HG03139 (cell line): ENCODE results near the gene ATP9B.
"Not testable (repeated sequence)": the region's sequence is repeated elsewhere in the genome, so short reads cannot be mapped to it uniquely, and the experiment has no call there.

Experiments used
- ATAC-seq: cut with Tn5 transposase; IDR thresholded peaks from one replicate; pipeline ENCODE4 v1.9.1; 2021; ENCODE audit not compliant: unreplicated experiment

Gene ATP9B

GRCh38 chr18:79322441-79322840 lies 253.2 kb downstream of the ATP9B start:
- ATAC-seq: no peak

DNA sequence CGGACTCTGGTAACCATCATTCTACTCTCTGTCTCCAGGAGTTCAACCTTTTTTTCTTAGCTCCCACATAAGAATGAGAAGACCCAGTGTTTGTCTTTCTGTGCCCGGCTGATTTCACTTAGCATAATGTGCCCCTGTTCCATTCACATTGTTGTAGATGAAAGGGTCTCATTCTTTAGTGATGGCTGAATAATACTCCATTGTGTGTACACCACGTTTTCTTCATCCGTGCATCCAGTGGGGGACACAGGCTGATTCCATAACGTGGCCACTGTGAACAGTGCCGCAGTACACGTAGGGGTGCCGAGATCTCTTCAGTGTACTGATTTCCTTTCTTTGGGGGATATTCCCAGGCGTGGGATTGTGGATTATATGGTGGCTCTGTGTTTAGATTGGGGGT lies 254.3 kb downstream of the ATP9B start:
- ATAC-seq: no peak

DNA sequence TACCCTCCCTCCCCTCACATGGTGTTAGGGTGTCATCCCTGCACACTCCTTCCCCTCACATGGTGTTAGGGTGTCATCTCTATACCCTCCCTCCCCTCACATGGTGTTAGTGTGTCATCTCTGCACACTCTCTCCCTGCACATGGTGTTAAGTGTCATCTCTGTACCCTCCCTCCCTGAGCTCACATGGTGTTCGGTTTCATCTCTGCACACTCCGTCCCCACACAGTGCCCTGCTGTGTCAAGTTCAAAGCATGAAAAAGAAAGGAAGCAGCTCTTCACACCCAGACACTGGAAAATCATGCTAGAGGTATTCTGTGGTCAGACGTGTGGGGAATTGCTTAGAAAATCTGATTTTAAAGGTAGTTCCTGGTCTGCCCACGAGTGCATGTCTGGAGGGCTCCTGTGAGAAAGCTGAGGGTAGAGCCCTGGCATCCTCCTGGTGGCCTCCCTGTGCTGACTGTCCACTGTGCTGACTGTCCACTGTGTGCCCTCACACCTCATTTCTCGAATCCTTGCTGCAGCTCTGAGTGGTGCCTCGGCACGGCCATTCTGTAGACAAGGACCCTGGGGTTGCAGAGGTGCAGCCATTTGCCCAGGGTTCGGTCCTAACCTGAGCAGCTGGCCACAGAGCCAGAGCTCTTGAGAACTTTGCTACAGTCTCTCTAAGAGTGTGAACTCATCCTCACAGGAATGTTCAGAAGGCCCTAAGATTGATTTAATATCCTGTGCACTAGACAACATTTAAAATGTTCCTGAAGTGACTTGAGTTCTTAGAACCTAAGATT lies 257.4 kb downstream of the ATP9B start:
- no peak for ATAC-seq

- no peak for ATAC-seq
Observed at GRCh38 chr18:79327199-79327721, 258.1 kb downstream of the ATP9B start.

GRCh38 chr18:79327915-79328314 lies 258.7 kb downstream of the ATP9B start:
- ATAC-seq: not testable (repeated sequence)

- no peak for ATAC-seq
Observed at GRCh38 chr18:79328887-79329286, 259.7 kb downstream of the ATP9B start.

- ATAC-seq: no peak
Observed at GRCh38 chr18:79329786-79330185, 260.6 kb downstream of the ATP9B start.

DNA sequence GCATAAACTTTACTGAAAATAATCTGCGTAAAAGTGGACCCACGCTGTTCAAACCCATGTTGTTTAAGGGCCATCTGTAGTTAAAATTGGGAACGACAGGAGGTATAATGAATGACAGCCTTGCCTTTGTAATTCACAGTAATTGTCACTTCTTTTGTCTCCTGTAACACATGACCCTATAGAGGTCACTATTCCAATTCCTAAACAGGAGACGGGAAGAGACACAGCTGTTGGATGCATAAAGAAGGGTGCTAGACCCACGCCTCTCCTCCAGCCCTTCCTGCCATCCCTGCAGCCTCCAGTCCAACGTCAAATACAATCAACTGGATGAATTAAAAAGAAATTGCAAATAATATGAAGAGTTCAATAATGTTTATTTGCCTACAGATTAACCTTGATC lies 263.5 kb downstream of the ATP9B start:
- ATAC-seq: no peak

GRCh38 chr18:79333046-79333445 lies 263.9 kb downstream of the ATP9B start:
- no peak for ATAC-seq

GRCh38 chr18:79334496-79335233 lies 265.5 kb downstream of the ATP9B start:
- no peak for ATAC-seq

DNA sequence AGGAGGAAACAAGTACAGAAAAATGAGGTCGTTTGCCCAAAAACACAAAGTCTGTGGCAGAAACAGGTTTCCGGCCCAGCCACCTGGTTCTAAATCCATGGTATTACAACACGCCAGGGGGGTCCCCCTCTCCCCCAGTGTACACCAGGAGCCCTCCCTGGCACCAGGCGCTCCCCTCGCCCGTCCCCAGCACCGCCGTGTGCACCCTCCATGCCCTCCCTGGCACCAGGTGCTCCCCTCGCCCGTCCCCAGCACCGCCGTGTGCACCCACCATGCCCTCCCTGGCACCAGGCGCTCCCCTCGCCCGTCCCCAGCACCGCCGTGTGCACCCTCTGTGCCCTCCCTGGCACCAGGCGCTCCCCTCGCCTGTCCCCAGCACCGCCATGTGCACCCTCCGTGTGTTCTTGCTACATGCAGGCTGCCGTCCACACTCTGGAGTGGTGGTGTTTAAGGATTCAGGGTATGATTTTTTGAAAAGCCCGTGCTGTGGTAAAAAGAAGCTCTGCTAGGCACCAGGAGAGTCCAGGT lies 266.7 kb downstream of the ATP9B start:
- no peak for ATAC-seq

- no peak for ATAC-seq
Observed at GRCh38 chr18:79336556-79337142, 267.5 kb downstream of the ATP9B start.

- no peak for ATAC-seq
Observed at GRCh38 chr18:79337184-79337583, 268.0 kb downstream of the ATP9B start.

DNA sequence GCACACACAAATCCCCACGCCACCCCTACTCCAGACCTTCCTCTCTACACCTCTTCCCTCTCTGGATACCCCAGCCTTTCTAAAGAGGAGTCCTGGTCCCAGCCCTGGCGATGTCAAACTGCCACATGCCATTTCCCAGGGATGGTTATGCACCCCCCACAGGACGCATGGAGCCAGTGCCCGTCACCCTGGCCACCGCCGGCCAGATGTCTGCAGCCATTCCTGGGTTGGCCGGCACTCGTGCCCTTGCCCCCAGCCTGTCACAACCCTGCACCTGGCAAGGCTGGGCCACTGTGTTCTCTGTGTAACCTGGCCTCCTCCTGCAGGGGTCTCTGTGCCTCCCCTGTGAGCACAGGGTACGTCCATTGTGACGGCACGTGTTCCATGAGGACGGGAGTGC lies 268.4 kb downstream of the ATP9B start:
- no peak for ATAC-seq

DNA sequence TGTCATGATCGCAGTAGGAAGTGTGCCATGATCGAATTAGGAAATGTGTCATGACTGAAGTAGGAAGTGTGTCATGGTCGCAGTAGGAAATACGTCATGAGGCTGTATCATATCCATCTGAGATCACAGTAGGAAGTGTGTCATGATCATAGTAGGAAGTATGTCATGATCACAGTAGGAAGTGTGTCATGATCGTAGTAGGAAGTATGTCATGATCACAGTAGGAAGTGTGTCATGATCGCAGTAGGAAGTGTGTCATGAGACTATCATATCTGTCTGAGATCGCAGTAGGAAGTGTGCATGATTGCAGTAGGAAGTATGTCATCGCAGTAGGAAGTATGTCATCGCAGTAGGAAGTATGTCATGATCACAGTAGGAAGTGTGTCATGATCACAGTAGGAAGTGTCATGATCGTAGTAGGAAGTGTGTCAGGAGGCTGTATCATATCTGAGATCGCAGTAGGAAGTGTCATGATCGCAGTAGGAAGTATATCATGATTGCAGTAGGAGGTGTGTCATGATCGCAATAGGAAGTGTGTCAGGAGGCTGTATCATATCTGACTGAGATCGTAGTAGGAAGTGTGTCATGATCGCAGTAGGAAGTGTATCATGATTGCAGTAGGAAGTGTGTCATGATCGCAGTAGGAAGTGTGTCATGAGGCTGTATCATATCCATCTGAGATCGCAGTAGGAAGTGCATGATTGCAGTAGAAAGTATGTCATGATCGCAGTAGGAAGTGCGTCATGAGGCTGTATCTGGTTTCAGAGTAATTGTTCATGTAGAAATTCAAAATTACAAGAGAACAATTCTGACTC lies 270.1 kb downstream of the ATP9B start:
- no peak for ATAC-seq

DNA sequence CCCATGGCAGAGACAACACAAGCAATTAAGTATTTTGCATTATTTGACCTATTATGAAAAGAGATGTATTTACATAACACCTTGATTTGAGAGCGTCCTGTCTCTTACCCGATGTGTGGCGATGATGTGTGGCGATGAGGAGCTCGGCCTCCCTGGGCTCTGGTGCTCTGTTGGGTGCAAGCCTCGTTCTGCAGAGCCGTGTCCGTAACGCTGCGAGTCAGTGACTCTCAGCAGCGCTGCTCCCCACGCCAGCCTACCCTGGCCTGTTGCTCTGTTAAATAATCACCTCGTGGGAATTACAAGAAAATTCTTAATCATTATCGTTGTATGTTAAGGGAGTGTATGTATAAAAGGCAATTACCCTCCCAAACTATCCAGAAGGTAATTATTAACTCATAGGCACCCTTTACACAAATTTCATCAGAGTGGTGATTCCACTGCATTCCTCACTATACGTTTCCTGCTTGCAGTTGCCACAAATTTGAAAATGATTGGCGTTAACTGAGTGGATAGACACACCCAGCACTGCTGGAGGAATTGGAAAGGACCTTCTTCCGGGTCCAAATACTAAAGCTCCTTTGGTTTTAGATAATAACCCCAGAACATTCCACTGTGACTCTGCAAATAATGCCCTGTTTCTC lies 274.5 kb downstream of the ATP9B start:
- no peak for ATAC-seq

DNA sequence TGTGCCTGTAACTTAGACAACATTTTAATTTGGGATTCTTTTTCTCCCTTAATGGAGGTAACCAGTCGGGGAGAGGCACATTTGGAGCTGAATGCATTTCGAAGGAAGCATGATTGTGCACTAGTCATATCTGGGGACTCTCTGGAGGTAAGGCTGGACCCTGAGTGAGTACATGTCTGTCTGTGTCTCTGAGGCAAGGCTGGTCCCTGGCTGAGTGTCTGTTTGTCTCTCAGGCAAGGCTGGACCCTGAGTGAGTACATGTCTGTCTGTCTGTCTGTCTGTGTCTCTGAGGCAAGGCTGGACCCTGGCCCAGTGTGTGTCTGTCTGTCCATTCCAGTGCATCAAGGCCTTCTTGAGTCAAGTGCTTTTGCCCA lies 275.0 kb downstream of the ATP9B start:
- no peak for ATAC-seq

GRCh38 chr18:79345366-79345765 lies 276.2 kb downstream of the ATP9B start:
- no peak for ATAC-seq

- ATAC-seq: no peak
Observed at GRCh38 chr18:79345981-79346380, 276.8 kb downstream of the ATP9B start.

GRCh38 chr18:79348066-79348465 lies 278.9 kb downstream of the ATP9B start:
- ATAC-seq: no peak
